Activated naive CD4-positive, alpha-beta T cell treated with anti-CD3 and anti-CD28 coated beads for 36 hours (primary cell): ENCODE measurements around the gene POGLUT2. TPM values are rescaled to one million over a fixed set of nuclear protein-coding genes. Genes with fewer than 3 reads are reported as not detected.
A peak's percentile ranks its signal among the peaks of the same experiment; 100 is the strongest.
"Not testable (repeated sequence)": the region's sequence is repeated elsewhere in the genome, so short reads cannot be mapped to it uniquely, and the experiment has no call there.

ENCODE experiments used
- CTCF ChIA-PET: fragments of 350-600 bp; sonication (Branson Sonifier 250); formaldehyde crosslinking; loops from one replicate; lab custom pipeline; 2021; ENCODE audit warnings: antibody characterized with exemption; lab: Charles Lee
- DNase-seq: peaks from one replicate; pipeline ENCODE4 v3.0.0-alpha.2; 2020
- H3K27ac Mint-ChIP-seq: one replicate; pipeline ENCODE4 v1.8.0; 2021; ENCODE audit warnings: mild to moderate bottlenecking, mixed read lengths
- H3K27me3 Mint-ChIP-seq: one replicate; pipeline ENCODE4 v1.8.0; 2021; ENCODE audit warnings: low read depth, mixed read lengths
- H3K36me3 Mint-ChIP-seq: one replicate; pipeline ENCODE4 v1.8.0; 2021; ENCODE audit warnings: low read depth, mixed read lengths
- H3K4me1 Mint-ChIP-seq: one replicate; pipeline ENCODE4 v1.8.0; 2021; ENCODE audit warnings: low read depth, mixed read lengths
- H3K4me3 Mint-ChIP-seq: one replicate; pipeline ENCODE4 v1.8.0; 2021; ENCODE audit warnings: mild to moderate bottlenecking, moderate library complexity, mixed read lengths
- H3K9me3 Mint-ChIP-seq: one replicate; pipeline ENCODE4 v1.8.0; 2021; ENCODE audit warnings: mixed read lengths
- intact Hi-C: fragments of 100-400 bp; cut with micrococcal nuclease; formaldehyde crosslinking; loops from one replicate; pipeline ENCODE4 v1.15.1; 2023
- total RNA-seq, 2 experiments: library from RNA; stranded (reverse); gene quantifications; one replicate each; pipeline ENCODE4 v1.2.3, GENCODE V29; 2021

The POGLUT2 gene
- total RNA-seq, 2 experiments from 2014 or later: 2.1 to 3.7 TPM

- Mint-ChIP-seq H3K4me1 (peaks cover 13% of the 10 kb centered on the region), H3K4me3 (peak overlapping the region; percentile 93), H3K9me3 (no peaks in the 10 kb centered on the region), H3K36me3 (peaks cover 4% of the 10 kb centered on the region), H3K27ac (no peak overlapping the region), H3K27me3 (peaks cover 21% of the 10 kb centered on the region)
- CTCF ChIA-PET: interaction anchor here (0.7 to 2.3 kb wide), 11 partner anchors 11 to 218 kb away, joined by 3 to 8 read pairs (median 5); partner anchors contain the start of genes ERCC5 and TEX30
- peak; percentile 8 for DNase-seq
- intact Hi-C loops: loop anchor here (1.0 to 5.0 kb wide), 8 partner anchors 20 to 1172 kb away; partner anchors contain the start of genes TEX30 and TPP2
Measured at GRCh38 chr13:102799426-102800144, 809 bp upstream of the POGLUT2 start.

- Mint-ChIP-seq H3K36me3 (peaks cover 12% of the 10 kb centered on the region), H3K27ac (no peak overlapping the region), H3K27me3 (peaks cover 20% of the 10 kb centered on the region), H3K4me1 (peaks cover 6% of the 10 kb centered on the region), H3K9me3 (no peaks in the 10 kb centered on the region), H3K4me3 (no peak overlapping the region)
- intact Hi-C loops: no loop called here
- DNase-seq: no peak
- CTCF ChIA-PET: interaction anchor here (0.8 to 1.3 kb wide), 3 partner anchors 9 to 214 kb away, joined by 3 read pairs; no protein-coding TSS in a partner anchor
Measured at GRCh38 chr13:102793611-102794355, 5.0 kb downstream of the POGLUT2 start.

DNA sequence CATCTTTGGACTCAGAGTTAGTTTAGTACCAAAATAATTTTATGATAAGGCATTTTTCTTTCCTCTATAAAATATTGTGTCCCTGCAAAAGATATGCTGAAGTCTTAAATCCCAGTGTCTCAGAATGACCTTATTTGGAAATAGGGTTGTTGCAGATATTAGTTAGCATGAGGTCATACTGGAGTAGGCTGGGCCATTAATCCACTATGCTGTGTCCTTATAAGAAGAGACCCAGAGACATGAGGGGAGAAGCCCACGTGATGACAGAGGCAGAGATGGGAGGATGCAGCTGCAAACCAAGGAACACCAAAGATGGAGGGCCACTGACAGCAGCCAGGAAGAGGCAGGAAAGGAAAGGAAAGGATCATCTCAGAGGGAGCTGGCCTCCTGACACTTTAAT, 6.4 kb downstream of the POGLUT2 start:
- H3K36me3 Mint-ChIP-seq: peaks cover 13% of the 10 kb centered on the region
- intact Hi-C loops: no loop called here
- no peak overlapping the region for H3K4me3 Mint-ChIP-seq
- H3K4me1 Mint-ChIP-seq: peaks cover 2% of the 10 kb centered on the region
- no peaks in the 10 kb centered on the region for H3K9me3 Mint-ChIP-seq
- peaks cover 14% of the 10 kb centered on the region for H3K27me3 Mint-ChIP-seq
- DNase-seq: no peak
- CTCF ChIA-PET: no interaction called here
- no peak overlapping the region for H3K27ac Mint-ChIP-seq

DNA sequence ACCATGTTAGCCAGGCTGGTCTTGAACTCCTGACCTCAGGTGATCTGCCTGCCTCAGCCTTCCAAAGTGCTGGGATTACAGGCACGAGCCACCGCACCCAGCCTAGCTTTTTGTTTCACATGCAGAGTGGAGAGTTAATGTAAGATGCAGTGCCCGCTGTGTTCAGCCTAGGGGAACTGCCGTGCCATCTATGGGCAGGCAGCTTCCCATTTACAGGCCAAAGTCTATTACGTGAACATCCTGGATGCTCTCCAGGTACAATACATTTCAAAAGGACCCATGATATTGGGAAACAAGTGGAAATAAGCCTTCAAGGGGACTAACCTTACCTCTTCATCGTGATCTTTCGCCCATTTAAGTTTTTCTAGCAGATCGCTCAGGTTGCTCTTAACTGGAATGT, 10.1 kb downstream of the POGLUT2 start:
- no peak overlapping the region for H3K27ac Mint-ChIP-seq
- peaks cover 2% of the 10 kb centered on the region for H3K27me3 Mint-ChIP-seq
- H3K9me3 Mint-ChIP-seq: no peaks in the 10 kb centered on the region
- no peak for DNase-seq
- H3K4me1 Mint-ChIP-seq: no peaks in the 10 kb centered on the region
- H3K36me3 Mint-ChIP-seq: peaks cover 12% of the 10 kb centered on the region
- no peak overlapping the region for H3K4me3 Mint-ChIP-seq
- CTCF ChIA-PET: interaction anchor here (1.3 kb wide), 1 partner anchor 11 kb away, joined by 3 read pairs; no protein-coding TSS in a partner anchor
- intact Hi-C loops: no loop called here

DNA sequence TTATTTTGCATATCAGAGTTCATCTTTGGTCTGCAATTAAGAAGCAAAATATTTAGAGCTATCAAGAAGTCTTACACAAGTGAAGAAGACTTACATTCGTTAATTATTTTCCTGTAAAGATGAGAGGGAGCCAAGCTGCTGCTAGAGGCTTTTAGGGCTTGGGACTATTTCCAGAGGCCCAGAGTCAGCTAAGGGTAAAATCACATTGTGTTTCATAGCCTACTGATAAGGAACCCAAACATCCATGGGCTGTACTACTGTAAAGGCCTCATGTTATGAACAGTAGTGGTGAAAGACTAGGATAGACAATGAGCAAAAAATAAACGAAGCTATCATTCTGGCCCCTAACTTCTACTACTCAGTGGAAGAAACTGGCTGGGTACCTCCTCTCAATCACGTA, 14.3 kb downstream of the POGLUT2 start:
- H3K36me3 Mint-ChIP-seq: peaks cover 11% of the 10 kb centered on the region
- peaks cover 6% of the 10 kb centered on the region for H3K4me1 Mint-ChIP-seq
- H3K9me3 Mint-ChIP-seq: peaks cover 4% of the 10 kb centered on the region
- CTCF ChIA-PET: interaction anchor here (0.6 to 1.2 kb wide), 2 partner anchors 10 to 386 kb away, joined by 3 to 4 read pairs; no protein-coding TSS in a partner anchor
- H3K27me3 Mint-ChIP-seq: no peaks in the 10 kb centered on the region
- no peak overlapping the region for H3K27ac Mint-ChIP-seq
- DNase-seq: no peak
- no peak overlapping the region for H3K4me3 Mint-ChIP-seq
- intact Hi-C loops: no loop called here

DNA sequence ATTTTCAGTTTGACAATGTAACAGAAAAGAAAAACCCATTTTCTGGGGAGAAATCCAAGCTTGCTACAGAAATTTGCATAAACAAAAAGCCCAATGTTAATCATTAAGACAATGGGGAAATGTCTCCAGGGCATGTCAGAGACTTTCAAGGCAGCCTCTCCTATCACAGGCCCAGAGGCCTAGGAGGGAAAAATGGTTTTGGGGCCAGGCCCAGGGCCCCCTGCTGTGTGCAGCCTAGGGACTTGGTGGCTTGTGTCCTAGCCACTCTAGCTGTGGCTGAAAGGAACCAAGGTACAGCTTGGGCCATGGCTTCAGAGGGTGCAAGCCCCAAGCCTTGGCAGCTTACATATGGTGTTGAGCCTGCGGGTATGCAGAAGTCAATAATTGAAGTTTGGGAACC, 17.2 kb downstream of the POGLUT2 start:
- intact Hi-C loops: no loop called here
- CTCF ChIA-PET: no interaction called here
- peaks cover 4% of the 10 kb centered on the region for H3K9me3 Mint-ChIP-seq

GRCh38 chr13:102780656-102781055, 18.1 kb downstream of the POGLUT2 start:
- DNase-seq, CTCF ChIA-PET, H3K27me3 Mint-ChIP-seq, intact Hi-C loops, H3K9me3 Mint-ChIP-seq, H3K36me3 Mint-ChIP-seq, H3K4me1 Mint-ChIP-seq, H3K27ac Mint-ChIP-seq, H3K4me3 Mint-ChIP-seq: not testable (repeated sequence)

More for the DNA sequence above, 17.2 kb downstream of the POGLUT2 start:
- Mint-ChIP-seq H3K27ac (no peak overlapping the region), H3K4me3 (no peak overlapping the region), H3K36me3 (peaks cover 8% of the 10 kb centered on the region), H3K4me1 (peaks cover 9% of the 10 kb centered on the region), H3K27me3 (no peaks in the 10 kb centered on the region)
- no peak for DNase-seq

GRCh38 chr13:102779436-102780159, 19.2 kb downstream of the POGLUT2 start:
- H3K4me1 Mint-ChIP-seq: peaks cover 13% of the 10 kb centered on the region
- CTCF ChIA-PET: no interaction called here
- peaks cover 4% of the 10 kb centered on the region for H3K9me3 Mint-ChIP-seq
- peak overlapping the region; percentile 10 for H3K4me3 Mint-ChIP-seq
- peak overlapping the region; percentile 72 for H3K27ac Mint-ChIP-seq
- intact Hi-C loops: loop anchor here (1.0 to 10.0 kb wide), 2 partner anchors 20 to 1155 kb away; partner anchors contain the start of gene BIVM
- peak; percentile 36 for DNase-seq
- no peaks in the 10 kb centered on the region for H3K27me3 Mint-ChIP-seq
- H3K36me3 Mint-ChIP-seq: peaks cover 7% of the 10 kb centered on the region

DNA sequence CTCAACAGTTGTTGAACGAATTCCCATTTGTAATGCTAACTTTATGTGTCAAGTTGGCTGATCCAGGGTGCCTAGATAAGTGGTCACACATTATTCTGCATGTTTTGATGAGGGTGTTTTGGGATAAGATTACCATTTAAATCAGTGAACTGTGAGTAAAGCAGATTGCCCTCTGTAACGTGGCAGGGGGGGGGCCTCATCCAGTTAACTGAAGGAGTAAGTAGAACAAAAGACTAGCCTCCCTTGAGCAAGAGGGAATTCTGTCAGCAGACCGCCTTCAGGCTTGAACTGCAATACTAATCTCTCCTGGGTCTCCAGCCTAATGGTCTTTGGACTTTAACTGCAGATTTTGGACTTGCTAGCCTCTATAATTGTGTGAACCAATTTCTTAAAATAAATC, 21.0 kb downstream of the POGLUT2 start:
- no peak overlapping the region for H3K27ac Mint-ChIP-seq
- H3K9me3 Mint-ChIP-seq: peaks cover 4% of the 10 kb centered on the region
- DNase-seq: no peak
- H3K4me3 Mint-ChIP-seq: no peak overlapping the region
- no peaks in the 10 kb centered on the region for H3K27me3 Mint-ChIP-seq
- H3K36me3 Mint-ChIP-seq: peaks cover 7% of the 10 kb centered on the region
- intact Hi-C loops: loop anchor here (10.0 kb wide), 1 partner anchor 1153 kb away; no protein-coding TSS in a partner anchor
- CTCF ChIA-PET: no interaction called here
- peaks cover 19% of the 10 kb centered on the region for H3K4me1 Mint-ChIP-seq

DNA sequence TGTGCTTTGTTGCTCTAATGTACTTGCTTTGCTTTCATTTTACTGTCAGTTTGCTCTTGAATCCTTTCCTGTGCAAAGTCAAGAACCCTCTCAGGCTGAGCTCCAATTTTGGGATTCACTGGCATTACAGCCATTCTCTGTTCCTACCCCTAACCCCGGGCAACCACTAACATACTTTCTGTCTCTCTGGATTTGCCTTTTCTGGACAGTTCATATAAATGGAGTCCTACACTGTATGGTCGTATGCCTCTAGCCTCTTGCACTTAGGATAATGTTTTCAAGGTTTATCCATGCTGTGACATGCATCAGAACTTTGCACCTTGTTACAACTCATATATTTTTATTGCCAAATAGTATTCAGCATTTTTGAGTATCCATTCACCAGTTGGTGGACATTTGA, 22.5 kb downstream of the POGLUT2 start:
- DNase-seq: no peak
- intact Hi-C loops: loop anchor here (10.0 kb wide), 1 partner anchor 1151 kb away; no protein-coding TSS in a partner anchor
- CTCF ChIA-PET: interaction anchor here (0.6 kb wide), 1 partner anchor 138 kb away, joined by 3 read pairs; no protein-coding TSS in a partner anchor
- H3K4me3 Mint-ChIP-seq: no peak overlapping the region
- H3K4me1 Mint-ChIP-seq: peaks cover 31% of the 10 kb centered on the region
- no peak overlapping the region for H3K27ac Mint-ChIP-seq
- H3K36me3 Mint-ChIP-seq: peaks cover 8% of the 10 kb centered on the region
- H3K9me3 Mint-ChIP-seq: peaks cover 3% of the 10 kb centered on the region
- no peaks in the 10 kb centered on the region for H3K27me3 Mint-ChIP-seq

DNA sequence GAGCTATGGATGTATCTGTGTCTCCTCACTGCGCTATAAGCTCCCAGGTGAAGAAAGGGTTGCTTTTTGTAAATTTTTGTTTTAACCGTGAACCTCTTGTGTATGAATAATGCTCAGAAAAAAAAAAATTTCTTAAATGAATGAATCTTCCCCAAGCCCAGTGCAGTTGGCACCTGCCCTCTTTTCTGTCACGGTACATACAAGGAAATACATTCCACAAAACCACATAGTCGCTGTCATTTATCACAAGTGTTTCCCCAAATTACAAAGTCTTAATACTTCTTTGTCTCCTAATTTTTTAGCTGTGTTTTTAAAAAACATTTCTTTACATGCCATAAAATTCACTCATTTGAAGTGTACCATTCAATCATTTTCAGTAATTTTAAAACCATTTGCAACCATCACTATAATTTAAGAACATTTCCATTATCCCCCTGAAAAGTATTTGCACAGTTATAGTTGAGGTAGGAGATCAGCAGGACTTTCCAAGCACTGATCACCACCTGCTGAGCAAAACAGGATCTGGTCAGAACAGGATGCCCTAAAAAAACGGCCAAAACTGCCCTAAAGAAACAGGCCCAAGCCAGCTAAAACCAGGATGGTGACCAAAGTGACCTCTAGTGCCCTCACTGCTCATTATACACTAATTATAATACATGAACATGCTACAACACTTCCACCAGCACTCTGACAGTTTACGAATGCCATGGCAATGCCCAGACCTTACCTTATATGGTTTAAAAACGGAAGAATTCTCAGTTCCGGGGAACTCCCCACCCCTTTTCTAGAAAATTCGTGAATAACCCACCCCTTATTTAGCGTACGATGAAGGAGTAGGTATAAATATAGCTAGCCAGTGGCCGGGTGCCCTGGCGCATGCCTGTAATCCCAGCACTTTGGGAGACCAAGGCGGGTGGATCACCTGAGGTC, 23.9 kb downstream of the POGLUT2 start:
- Mint-ChIP-seq H3K27ac (peak overlapping the region; percentile 87), H3K4me1 (peaks cover 38% of the 10 kb centered on the region), H3K9me3 (no peaks in the 10 kb centered on the region), H3K36me3 (peaks cover 6% of the 10 kb centered on the region), H3K4me3 (peak overlapping the region; percentile 82), H3K27me3 (no peaks in the 10 kb centered on the region)
- CTCF ChIA-PET: interaction anchor here (0.8 to 1.3 kb wide), 2 partner anchors 25 to 27 kb away, joined by 3 read pairs; no protein-coding TSS in a partner anchor
- intact Hi-C loops: loop anchor here (10.0 kb wide), 1 partner anchor 1150 kb away; no protein-coding TSS in a partner anchor
- DNase-seq: no peak
